ENCODE data around the gene TK2. TPM values are rescaled to one million over a fixed set of nuclear protein-coding genes. Genes with fewer than 3 reads are reported as not detected.
"Not testable (repeated sequence)": the region's sequence is repeated elsewhere in the genome, so short reads cannot be mapped to it uniquely, and the experiment has no call there.

Gene TK2
- total RNA-seq, 1 donor from 2014 or later: 19.5 TPM

DNA sequence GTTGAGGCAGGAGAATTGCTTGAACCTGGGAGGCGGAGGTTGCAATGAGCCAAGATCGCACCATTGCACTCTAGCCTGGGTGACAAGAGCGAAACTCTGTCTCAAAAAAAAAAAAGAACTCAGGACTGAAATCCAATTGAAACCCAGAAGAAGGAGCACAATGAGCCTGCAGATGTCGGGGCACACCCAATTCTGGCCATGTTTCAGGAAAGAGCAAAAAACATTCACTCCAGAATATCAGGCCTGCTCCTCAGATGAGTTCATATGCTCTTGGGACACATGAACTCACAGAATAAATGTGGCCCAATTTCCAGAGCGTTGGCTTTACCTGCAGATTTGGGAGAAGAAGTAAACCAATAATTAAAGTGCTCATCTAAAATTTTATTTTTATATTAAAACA is 26.4 kb upstream of the TK2 start:
- ATAC-seq (ENCODE audit: poor library complexity) (peak; percentile 41), DNase-seq (no peak)
- intact Hi-C loops (cut with DNase I): no loop called here

DNA sequence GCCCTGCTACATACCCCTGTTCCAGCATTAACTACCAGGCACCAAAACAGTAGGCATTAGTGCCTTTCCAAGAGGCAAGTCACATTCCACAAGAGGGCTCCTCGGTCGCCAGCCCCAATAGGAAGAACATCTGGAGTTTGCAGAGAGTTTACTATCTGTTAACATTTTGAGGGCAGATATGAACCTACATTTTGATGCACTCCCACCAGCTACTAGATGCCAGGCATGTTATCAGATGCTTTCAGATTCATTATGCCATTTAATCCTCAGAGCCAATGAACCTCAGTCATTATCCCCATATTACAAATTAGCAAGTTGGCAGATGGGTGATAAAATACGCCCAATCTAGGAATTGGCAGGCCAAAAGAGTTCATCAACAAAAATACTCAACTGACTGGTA is 25.1 kb upstream of the TK2 start:
- DNase-seq (no peak), ATAC-seq (ENCODE audit: poor library complexity) (no peak)
- intact Hi-C loops (cut with DNase I): no loop called here

DNA sequence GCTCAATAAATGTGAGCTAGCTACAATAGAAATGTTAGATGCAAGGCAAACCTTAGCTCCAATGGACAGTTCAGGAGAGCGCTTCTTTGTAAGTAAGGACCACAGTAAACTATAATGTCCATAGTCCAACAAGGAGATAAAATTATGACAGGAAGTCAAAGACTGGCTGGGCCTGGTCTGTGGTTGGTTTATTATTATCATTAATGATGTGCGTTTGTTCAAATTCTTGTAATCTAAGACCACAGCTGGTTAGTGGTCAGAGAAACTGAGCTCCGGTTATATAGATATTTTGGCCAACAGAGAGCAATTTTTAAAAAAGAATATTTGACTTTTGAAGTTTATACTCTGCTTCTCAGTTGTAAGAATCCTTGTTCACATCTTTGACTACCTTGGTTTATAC is 24.6 kb upstream of the TK2 start:
- DNase-seq: no peak
- intact Hi-C loops (cut with DNase I): no loop called here
- no peak for ATAC-seq (ENCODE audit: poor library complexity)

DNA sequence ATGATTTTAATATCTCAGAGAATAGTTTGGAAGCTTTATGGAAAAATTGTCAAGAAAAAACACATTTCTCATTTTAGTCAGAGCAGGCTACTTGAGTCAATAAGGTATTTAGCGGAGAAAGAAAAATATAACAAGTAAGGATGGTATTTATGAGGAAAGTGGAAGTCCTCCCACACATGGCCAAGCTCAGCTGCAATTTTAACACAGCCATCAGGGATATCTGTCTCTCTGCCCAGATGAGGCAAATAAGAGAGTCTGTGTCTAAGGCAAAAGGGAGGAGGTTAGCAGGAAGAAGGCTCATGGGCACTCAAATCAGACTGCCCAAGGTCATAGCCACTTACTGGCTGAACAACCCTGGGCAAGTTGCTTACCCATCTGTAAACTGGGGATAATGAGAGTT is 24.2 kb upstream of the TK2 start:
- ATAC-seq (ENCODE audit: poor library complexity): no peak
- intact Hi-C loops (cut with DNase I): no loop called here

DNA sequence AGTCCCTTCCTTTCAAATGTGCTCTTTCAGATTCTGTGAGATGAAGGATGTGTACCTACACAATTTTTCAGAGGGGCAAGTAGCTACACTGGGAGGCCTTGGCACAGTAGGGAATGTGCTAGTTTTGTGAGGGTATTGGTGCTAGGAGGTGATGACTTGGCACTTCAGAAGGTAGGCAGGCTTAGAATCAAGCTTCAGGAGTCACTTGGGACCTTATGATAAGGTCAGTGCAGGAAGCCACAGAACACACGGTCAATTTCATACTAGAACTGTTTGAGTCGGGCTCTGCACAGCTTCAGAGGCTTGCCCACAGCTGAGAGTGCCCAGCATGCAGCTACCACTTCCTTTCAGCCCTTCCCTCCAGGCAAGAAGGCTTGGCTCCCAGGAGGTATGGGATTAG is 22.4 kb upstream of the TK2 start:
- intact Hi-C loops (cut with DNase I): no loop called here
- ATAC-seq (ENCODE audit: poor library complexity) (no peak), DNase-seq (no peak)

More for the DNA sequence above, 24.2 kb upstream of the TK2 start:
- no peak for DNase-seq

DNA sequence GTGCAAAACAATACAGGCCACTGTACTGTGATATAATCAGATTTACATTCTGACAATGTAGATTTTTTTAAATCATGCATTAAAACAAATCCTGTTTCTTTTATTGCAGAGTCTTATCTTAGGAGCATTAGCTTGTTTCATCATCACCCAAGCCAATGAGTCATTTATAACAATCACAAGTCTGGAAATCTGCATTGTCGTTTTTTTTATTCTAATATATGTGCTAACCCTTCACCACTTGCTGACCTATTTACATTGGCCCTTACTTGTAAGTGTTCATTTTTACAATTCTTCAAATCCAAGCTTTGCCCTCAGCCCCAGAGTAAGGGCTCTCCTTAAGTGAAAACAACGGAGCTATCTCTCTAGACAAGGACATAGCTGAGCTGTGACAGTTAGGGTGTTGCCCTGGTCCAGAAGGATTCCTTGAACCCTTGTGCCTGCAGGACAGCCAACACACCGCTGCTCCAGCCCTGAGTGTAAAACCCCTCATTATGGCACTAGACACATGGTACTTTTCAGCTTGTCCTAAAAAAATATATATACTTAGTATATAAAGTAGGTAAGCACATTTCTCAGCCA is 20.0 kb upstream of the TK2 start:
- DNase-seq: no peak
- intact Hi-C loops (cut with DNase I): no loop called here
- ATAC-seq (ENCODE audit: poor library complexity): no peak

DNA sequence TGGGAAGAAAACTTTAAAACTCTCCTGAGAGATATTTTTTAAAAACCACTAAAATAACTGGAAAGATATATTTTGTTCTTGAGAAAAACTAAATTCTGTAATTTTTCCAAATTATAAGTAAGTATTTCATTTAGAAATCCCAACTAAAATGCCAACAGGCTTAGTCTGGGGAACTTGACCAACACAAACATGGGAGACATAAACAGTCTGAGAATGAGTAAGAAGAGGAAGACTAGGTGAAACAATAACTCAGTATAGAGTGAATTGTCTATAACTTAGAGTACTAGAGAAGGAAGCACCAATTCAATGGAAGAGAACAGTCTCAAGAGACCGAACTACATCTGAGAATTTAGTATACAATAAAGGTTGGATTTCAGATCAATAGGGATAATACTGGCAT is 19.2 kb upstream of the TK2 start:
- intact Hi-C loops (cut with DNase I): no loop called here
- no peak for ATAC-seq (ENCODE audit: poor library complexity)
- no peak for DNase-seq

DNA sequence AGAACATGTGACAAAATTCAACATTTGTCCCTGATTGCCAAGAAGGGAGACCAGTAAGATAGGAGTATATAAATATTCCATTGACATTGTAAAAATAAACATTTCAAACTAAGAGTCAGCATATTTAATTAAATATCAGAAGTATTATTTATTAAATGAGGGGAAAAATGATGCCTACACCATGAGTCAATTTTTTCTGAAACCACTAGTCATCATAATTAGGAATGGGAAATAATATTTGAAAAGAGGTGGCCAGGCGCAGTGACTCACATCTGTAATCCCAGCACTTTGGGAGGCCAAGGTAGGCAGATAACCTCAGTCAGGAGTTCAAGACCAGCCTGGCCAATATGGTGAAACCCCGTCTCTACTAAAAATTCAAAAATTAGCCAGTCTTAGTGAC is 18.4 kb upstream of the TK2 start:
- ATAC-seq (ENCODE audit: poor library complexity) (no peak), DNase-seq (no peak)
- intact Hi-C loops (cut with DNase I): no loop called here

DNA sequence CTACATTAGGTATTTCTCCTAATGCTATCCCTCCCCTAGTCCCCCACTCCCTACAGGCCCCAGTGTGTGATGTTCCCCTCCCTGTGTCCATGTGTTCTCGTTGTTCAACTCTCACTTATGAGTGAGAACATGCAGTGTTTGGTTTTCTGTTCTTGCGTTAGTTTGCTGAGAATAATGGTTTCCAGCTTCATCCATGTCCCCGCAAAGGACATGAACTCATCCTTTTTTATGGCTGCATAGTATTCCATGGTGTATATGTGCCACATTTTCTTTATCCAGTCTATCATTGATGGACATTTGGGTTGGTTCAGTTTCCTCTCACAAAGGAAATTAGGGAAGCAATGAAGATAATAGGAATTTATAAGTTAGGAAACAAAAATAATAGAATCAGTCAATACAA is 17.3 kb upstream of the TK2 start:
- ATAC-seq (ENCODE audit: poor library complexity); DNase-seq; intact Hi-C loops (cut with DNase I): not testable (repeated sequence)

DNA sequence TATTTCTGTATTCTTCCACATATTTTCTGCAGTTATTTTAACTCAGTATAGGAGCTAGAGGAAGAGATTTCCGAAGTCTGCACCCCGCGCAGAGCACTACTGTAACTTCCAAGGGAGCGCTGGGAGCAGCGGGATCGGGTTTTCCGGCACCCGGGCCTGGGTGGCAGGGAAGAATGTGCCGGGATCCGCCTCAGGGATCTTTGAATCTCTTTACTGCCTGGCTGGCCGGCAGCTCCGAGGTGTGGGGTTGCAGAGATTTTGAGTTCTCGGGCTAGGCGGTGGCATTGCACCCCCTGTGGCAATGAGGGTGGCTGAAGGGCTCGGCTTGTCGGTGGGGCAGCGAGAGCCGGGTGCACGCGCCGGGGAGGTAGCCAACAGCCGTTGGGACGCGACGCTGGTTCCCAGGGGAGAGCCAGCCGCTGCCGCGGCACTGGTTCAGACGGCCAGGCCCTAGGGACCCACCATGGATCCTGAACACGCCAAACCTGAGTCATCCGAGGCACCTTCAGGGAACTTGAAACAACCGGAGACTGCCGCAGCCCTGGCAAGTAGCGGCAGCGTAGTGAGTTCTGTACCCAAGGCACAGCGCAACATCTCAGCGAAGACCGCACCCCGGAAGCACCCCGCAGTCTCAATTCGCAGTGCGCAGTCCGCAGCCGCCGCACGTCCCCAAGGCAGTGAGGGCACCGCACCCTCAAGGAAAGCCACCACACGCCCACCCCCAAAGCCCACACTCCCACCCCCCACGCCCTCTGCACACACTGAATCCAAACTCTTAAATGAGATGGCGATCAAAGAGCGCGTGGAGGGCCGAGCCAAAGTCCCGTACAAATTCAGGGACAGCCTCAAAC is 16.4 kb upstream of the TK2 start, which contains the start of gene CMTM1:
Gene CMTM1 (plus strand): TSS at position 389 of the 851 bp plus-strand sequence. CDS start 75 bp downstream, at position 464.
- ATAC-seq (ENCODE audit: poor library complexity): no peak
- intact Hi-C loops (cut with DNase I): no loop called here
- DNase-seq: no peak

DNA sequence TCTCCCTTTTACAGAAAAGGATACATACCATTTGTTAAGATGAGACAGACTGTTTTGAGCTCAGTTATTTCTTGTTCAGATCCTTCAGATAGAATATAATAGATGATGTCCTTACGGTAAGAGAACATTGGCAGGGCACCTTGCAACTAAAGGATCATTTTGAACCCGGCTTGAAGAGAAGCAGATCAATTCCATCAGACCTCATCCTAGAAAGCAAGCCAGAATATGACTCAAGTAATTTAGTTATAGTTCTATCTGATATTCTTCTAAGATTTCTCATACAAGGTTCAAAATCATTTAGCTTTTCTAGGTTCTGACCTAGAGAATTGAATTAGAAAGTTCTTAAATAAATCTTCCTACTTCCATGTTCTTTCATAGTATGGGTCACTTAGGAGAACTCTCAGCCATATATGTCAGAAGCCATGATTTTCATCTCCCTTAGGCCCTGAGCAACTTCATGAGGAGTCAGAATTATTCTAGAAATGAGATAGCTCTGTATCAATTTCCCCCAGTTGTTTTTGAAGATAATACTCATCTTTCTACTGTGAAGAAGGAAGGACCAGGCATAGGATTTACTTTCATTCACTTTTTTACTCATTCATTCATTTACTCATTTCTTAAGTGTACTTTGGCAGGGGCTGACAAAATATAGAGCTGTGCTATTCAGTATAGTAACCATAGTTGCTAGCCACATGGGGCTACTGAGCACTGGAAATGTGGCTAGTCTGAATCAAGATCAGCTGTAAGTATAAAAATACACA is 13.8 kb upstream of the TK2 start:
- intact Hi-C loops (cut with DNase I): no loop called here
- DNase-seq (no peak), ATAC-seq (ENCODE audit: poor library complexity) (no peak)

DNA sequence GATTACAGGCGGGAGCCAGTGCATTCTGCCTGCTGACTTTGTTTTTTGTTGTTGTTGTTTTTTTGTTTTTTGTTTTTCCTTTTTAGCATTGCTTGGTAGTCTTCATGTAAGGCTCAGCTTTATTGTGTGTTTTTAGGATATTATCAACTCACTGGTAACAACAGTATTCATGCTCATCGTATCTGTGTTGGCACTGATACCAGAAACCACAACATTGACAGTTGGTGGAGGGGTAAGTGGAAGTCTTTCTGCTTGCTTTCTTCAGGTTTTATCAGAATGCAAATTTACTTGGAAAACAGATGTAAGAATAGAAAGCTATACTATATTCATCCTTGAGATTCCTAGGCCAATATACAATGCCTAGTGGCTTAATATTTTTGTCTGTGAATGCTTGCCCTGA is 13.1 kb upstream of the TK2 start:
- ATAC-seq (ENCODE audit: poor library complexity): no peak
- intact Hi-C loops (cut with DNase I): no loop called here

DNA sequence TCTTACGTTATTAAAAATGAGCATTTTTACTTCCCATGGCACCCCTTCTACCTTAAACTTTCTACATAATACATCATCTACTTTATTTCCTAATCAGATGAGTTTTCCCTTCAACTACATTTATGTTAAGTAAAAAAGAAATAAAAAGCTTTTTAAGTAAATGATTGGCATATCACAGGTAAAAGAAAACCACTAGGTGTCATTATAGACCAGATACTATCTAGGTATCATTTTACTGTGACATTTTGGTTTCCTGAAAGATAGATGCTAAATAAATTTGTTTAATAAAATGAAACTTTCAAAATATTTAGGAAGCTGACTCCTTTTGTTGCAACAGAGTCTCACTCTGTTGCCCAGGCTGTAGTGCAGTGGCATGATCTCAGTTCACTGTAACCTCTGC is 12.5 kb upstream of the TK2 start:
- ATAC-seq (ENCODE audit: poor library complexity) (no peak), DNase-seq (no peak)
- intact Hi-C loops (cut with DNase I): no loop called here

More for the DNA sequence above, 13.1 kb upstream of the TK2 start:
- DNase-seq: no peak

DNA sequence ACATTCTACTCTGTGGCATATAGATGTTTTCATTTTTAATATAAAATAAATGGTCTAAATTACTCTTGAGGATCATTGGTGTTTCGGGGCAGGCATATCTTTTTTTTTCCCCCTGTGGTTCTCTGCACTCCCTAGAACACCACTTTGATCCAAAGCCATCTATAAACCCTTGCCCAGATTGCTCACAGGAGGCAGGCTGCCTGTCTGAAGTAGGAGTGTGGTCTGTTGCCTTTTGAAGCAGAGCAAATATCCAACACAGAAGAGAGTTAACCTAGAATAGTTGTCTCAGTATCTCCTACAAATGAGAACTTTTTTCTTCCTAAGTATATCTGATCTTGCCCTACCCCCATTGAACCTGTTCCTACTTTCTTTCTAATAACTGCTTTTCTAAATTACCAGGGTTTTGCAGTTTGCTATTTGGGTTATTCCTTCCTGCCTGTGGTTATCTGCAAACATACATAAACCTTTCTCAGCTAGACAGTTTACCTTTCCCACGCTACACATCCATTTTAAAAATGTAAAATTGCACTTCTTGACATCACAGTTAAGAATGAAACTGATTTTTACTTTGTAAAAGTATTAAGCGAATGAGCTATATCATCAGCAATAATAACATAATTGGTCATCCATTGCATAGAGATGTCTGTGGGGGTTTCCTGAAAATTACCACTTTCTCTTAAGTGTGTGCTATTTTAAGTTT is 11.6 kb upstream of the TK2 start:
- intact Hi-C loops (cut with DNase I): no loop called here
- no peak for ATAC-seq (ENCODE audit: poor library complexity)
- DNase-seq: no peak

DNA sequence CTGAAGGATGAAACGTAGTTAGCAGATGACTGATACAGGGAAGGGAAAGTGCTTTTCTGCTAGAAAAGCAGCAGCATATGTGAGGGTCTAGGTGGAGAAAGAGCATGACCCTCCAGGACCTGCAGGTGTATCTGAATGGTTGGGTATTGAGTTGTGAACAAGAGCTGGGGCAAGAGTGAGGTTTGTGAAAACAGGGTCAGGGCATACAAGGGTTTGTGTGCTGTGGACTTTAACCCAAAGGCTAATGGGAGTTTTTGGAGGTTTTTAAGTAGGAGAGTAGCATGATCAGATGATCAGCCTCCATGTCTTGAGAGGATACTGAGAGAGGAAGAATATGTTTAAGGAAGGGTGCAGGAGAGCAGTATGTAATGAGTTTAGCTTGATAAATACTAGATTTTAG is 10.2 kb upstream of the TK2 start:
- DNase-seq (no peak), ATAC-seq (ENCODE audit: poor library complexity) (no peak)
- intact Hi-C loops (cut with DNase I): no loop called here

DNA sequence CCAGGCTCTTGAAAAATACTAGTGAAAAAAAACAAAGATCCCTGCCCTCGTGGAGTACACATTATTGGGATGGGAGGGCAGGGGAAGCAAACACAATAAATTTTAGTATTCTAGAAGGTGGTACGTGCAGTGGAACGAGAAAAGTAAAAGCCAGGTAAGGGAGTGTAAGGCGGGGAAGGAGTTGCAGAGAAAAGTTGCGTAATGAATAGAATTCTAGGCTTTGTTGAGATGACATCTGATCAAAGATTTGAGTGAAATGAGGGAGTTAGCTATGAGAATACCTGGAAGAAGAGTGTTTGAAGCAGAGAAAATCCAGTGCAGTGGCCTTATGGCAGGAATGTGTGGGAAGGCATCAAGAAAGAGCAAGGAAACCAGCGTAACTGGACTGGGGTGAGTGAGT is 4.6 kb upstream of the TK2 start:
- ATAC-seq (ENCODE audit: poor library complexity) (no peak), DNase-seq (no peak)
- intact Hi-C loops (cut with DNase I): no loop called here

DNA sequence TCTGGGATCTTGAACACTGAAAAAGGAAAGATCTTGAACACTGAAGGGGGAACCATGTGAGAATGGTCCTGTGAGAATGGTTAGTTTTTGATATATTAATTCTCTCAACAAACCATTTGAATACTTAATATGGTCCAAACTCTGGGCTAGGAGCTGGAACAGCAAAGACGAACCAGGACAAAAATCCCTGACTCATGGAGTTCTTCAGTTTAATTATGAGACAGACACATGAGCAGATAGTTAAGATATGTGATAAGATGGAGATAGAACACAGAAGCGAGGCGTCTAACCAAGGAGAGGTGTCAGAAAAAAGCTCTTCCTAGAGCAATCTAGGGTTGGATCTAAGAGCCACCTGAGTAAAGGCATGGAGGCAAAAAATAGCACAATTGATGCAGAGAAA is 4.1 kb upstream of the TK2 start:
- ATAC-seq (ENCODE audit: poor library complexity): no peak
- DNase-seq: no peak
- intact Hi-C loops (cut with DNase I): no loop called here

DNA sequence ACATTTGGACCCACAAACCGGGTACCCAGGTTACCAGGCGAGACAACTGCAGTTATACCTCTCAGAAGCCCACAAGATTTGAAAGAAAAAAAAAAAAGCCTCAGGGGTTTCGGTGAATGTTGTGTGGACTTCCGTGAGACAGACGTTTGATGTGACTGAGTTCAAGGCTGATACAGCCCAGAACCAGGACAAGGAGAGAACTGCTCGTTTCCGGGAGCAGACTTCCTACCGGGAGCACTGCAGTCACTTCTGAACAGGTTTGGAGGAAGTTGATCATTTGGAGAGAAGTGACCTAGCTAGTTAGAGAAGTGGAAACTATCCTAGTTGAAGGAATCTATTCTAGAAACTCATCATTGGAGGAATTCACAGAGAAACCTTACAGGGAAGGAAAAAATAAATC is 3.3 kb upstream of the TK2 start:
- DNase-seq (no peak), ATAC-seq (ENCODE audit: poor library complexity) (no peak)
- intact Hi-C loops (cut with DNase I): no loop called here
